ENCODE measurements around the gene UNC5A.

UNC5A gene

GRCh38 chr5:176892663-176893062 lies 82.3 kb downstream of the UNC5A start:
- no peak overlapping the region for H4K8ac ChIP-seq (ENCODE audit: low read depth, low read length)
- H4K91ac ChIP-seq (ENCODE audit: low read depth, low read length, poor library complexity), result no peak overlapping the region
- no CpG with 5 or more reads among the region's 3 CpGs for WGBS, 2 donors (ENCODE audit: extremely low coverage in 2 of 2, insufficient read length in 2 of 2, insufficient replicate concordance in 1 of 2)
- no peaks in the 10 kb centered on the region for H3K36me3 ChIP-seq (replicated peaks in 1 of 2; ENCODE audit: control insufficient read depth in 2 of 2, insufficient read depth in 2 of 2, low read length in 2 of 2)
- H2AK5ac ChIP-seq (ENCODE audit: low read depth, low read length), result no peak overlapping the region
- peaks cover 0 to 32% (median 0%) of the 10 kb centered on the region in 3 experiments for H3K27me3 ChIP-seq (ENCODE audit: control insufficient read depth in 3 of 3, insufficient read depth in 3 of 3, low read depth in 1 of 3, low read length in 3 of 3)
- no peak overlapping the region for H3K27ac ChIP-seq (replicated peaks; ENCODE audit: low read length)
- DNase-seq (ENCODE audit: low spot score), result no peak
- no peak overlapping the region for H3K18ac ChIP-seq (ENCODE audit: low read length)
- no peak overlapping the region for H3K9ac ChIP-seq (ENCODE audit: low read depth, low read length, poor library complexity)
- no peak overlapping the region for H2BK15ac ChIP-seq (ENCODE audit: low read length)
- H3K9me3 ChIP-seq (replicated peaks in 1 of 2; ENCODE audit: control insufficient read depth in 2 of 2, insufficient read depth in 1 of 2, low read depth in 1 of 2, low read length in 2 of 2), result peaks cover 0 to 2% of the 10 kb centered on the region in 2 donors
- H2BK120ac ChIP-seq (ENCODE audit: low read depth, low read length), result no peak overlapping the region
- no peak overlapping the region for H3K4ac ChIP-seq (ENCODE audit: low read length)
- no peak overlapping the region for H3K4me2 ChIP-seq (ENCODE audit: insufficient read depth, low read length, poor library complexity, severe bottlenecking)
- H3K79me1 ChIP-seq (ENCODE audit: low read depth, low read length), result no peaks in the 10 kb centered on the region
- H2BK5ac ChIP-seq (ENCODE audit: low read length), result no peak overlapping the region
- H3K23ac ChIP-seq (ENCODE audit: low read depth, low read length, poor library complexity), result no peak overlapping the region
- no peak overlapping the region for H2BK12ac ChIP-seq (ENCODE audit: low read length)
- H3K4me3 ChIP-seq (ENCODE audit: low read length in 2 of 2), result no peak overlapping the region
- H3K4me1 ChIP-seq (ENCODE audit: control insufficient read depth in 2 of 2, insufficient read depth in 1 of 2, low read depth in 1 of 2, low read length in 2 of 2), result no peaks in the 10 kb centered on the region
- H2AFZ ChIP-seq (ENCODE audit: low read length), result no peak overlapping the region
- no peak overlapping the region for H3K14ac ChIP-seq (ENCODE audit: low read length)

GRCh38 chr5:176894298-176894697 lies 83.9 kb downstream of the UNC5A start:
- H2BK12ac ChIP-seq (ENCODE audit: low read length), result no peak overlapping the region
- no peak overlapping the region for H3K4me3 ChIP-seq (ENCODE audit: low read length in 2 of 2)
- no peak overlapping the region for H3K27ac ChIP-seq (replicated peaks; ENCODE audit: low read length)
- no peak overlapping the region for H2BK120ac ChIP-seq (ENCODE audit: low read depth, low read length)
- no peak overlapping the region for H4K91ac ChIP-seq (ENCODE audit: low read depth, low read length, poor library complexity)
- no peak overlapping the region for H4K8ac ChIP-seq (ENCODE audit: low read depth, low read length)
- no peak overlapping the region for H3K4ac ChIP-seq (ENCODE audit: low read length)
- H3K36me3 ChIP-seq (replicated peaks in 1 of 2; ENCODE audit: control insufficient read depth in 2 of 2, insufficient read depth in 2 of 2, low read length in 2 of 2), result no peaks in the 10 kb centered on the region
- no peak for DNase-seq (ENCODE audit: low spot score)
- peak overlapping the region; percentile 75 for H3K18ac ChIP-seq (ENCODE audit: low read length)
- H3K9ac ChIP-seq (ENCODE audit: low read depth, low read length, poor library complexity), result no peak overlapping the region
- no peak overlapping the region for H3K23ac ChIP-seq (ENCODE audit: low read depth, low read length, poor library complexity)
- no peak overlapping the region for H3K4me2 ChIP-seq (ENCODE audit: insufficient read depth, low read length, poor library complexity, severe bottlenecking)
- no peak overlapping the region for H2AFZ ChIP-seq (ENCODE audit: low read length)
- no peak overlapping the region for H2BK5ac ChIP-seq (ENCODE audit: low read length)
- peak overlapping the region; percentile 49 for H2AK5ac ChIP-seq (ENCODE audit: low read depth, low read length)
- no peaks in the 10 kb centered on the region for H3K79me1 ChIP-seq (ENCODE audit: low read depth, low read length)
- no peak overlapping the region for H3K14ac ChIP-seq (ENCODE audit: low read length)
- peak overlapping the region; percentile 7 for H2BK15ac ChIP-seq (ENCODE audit: low read length)
- WGBS, 2 donors (ENCODE audit: extremely low coverage in 2 of 2, insufficient read length in 2 of 2, insufficient replicate concordance in 1 of 2), result no CpG with 5 or more reads among the region's 6 CpGs
- H3K27me3 ChIP-seq (ENCODE audit: control insufficient read depth in 3 of 3, insufficient read depth in 3 of 3, low read depth in 1 of 3, low read length in 3 of 3), result peaks cover 0 to 22% (median 0%) of the 10 kb centered on the region in 3 experiments
- H3K9me3 ChIP-seq (replicated peaks in 1 of 2; ENCODE audit: control insufficient read depth in 2 of 2, insufficient read depth in 1 of 2, low read depth in 1 of 2, low read length in 2 of 2), result peaks cover 0 to 2% of the 10 kb centered on the region in 2 donors
- peaks cover 0 to 4% of the 10 kb centered on the region in 2 donors for H3K4me1 ChIP-seq (ENCODE audit: control insufficient read depth in 2 of 2, insufficient read depth in 1 of 2, low read depth in 1 of 2, low read length in 2 of 2)

- no peak overlapping the region for H3K14ac ChIP-seq (ENCODE audit: low read length)
- H3K9me3 ChIP-seq (replicated peaks in 1 of 2; ENCODE audit: control insufficient read depth in 2 of 2, insufficient read depth in 1 of 2, low read depth in 1 of 2, low read length in 2 of 2), result peaks cover 0 to 2% of the 10 kb centered on the region in 2 donors
- WGBS, 2 donors (ENCODE audit: extremely low coverage in 2 of 2, insufficient read length in 2 of 2, insufficient replicate concordance in 1 of 2), result no CpG with 5 or more reads among the region's 4 CpGs
Observed at GRCh38 chr5:176895831-176896230, 85.5 kb downstream of the UNC5A start.

GRCh38 chr5:176897263-176897662 lies 86.9 kb downstream of the UNC5A start:
- H3K4me1 ChIP-seq (ENCODE audit: control insufficient read depth in 2 of 2, insufficient read depth in 1 of 2, low read depth in 1 of 2, low read length in 2 of 2), result peaks cover 0 to 6% of the 10 kb centered on the region in 2 donors
- H2BK120ac ChIP-seq (ENCODE audit: low read depth, low read length), result no peak overlapping the region
- no peak overlapping the region for H3K18ac ChIP-seq (ENCODE audit: low read length)
- no peak overlapping the region for H3K4ac ChIP-seq (ENCODE audit: low read length)
- H4K8ac ChIP-seq (ENCODE audit: low read depth, low read length), result no peak overlapping the region
- no peak overlapping the region for H2BK15ac ChIP-seq (ENCODE audit: low read length)
- no peak overlapping the region for H3K23ac ChIP-seq (ENCODE audit: low read depth, low read length, poor library complexity)
- no peak overlapping the region for H2AFZ ChIP-seq (ENCODE audit: low read length)
- H2BK12ac ChIP-seq (ENCODE audit: low read length), result no peak overlapping the region
- H3K79me1 ChIP-seq (ENCODE audit: low read depth, low read length), result no peaks in the 10 kb centered on the region
- peaks cover 0 to 7% (median 0%) of the 10 kb centered on the region in 3 experiments for H3K27me3 ChIP-seq (ENCODE audit: control insufficient read depth in 3 of 3, insufficient read depth in 3 of 3, low read depth in 1 of 3, low read length in 3 of 3)
- H3K4me3 ChIP-seq (ENCODE audit: low read length in 2 of 2), result no peak overlapping the region
- no peak overlapping the region for H2AK5ac ChIP-seq (ENCODE audit: low read depth, low read length)
- H2BK5ac ChIP-seq (ENCODE audit: low read length), result no peak overlapping the region
- WGBS, 2 donors (ENCODE audit: extremely low coverage in 2 of 2, insufficient read length in 2 of 2, insufficient replicate concordance in 1 of 2), result no CpG with 5 or more reads among the region's 3 CpGs
- H3K14ac ChIP-seq (ENCODE audit: low read length), result no peak overlapping the region
- H3K9ac ChIP-seq (ENCODE audit: low read depth, low read length, poor library complexity), result no peak overlapping the region
- no peak overlapping the region for H3K27ac ChIP-seq (replicated peaks; ENCODE audit: low read length)
- peaks cover 0 to 11% of the 10 kb centered on the region in 2 donors for H3K36me3 ChIP-seq (replicated peaks in 1 of 2; ENCODE audit: control insufficient read depth in 2 of 2, insufficient read depth in 2 of 2, low read length in 2 of 2)
- no peak overlapping the region for H4K91ac ChIP-seq (ENCODE audit: low read depth, low read length, poor library complexity)
- H3K4me2 ChIP-seq (ENCODE audit: insufficient read depth, low read length, poor library complexity, severe bottlenecking), result no peak overlapping the region
- H3K9me3 ChIP-seq (replicated peaks in 1 of 2; ENCODE audit: control insufficient read depth in 2 of 2, insufficient read depth in 1 of 2, low read depth in 1 of 2, low read length in 2 of 2), result peaks cover 0 to 2% of the 10 kb centered on the region in 2 donors
- no peak for DNase-seq (ENCODE audit: low spot score)

More at GRCh38 chr5:176895831-176896230, 85.5 kb downstream of the UNC5A start:
- no peak overlapping the region for H3K9ac ChIP-seq (ENCODE audit: low read depth, low read length, poor library complexity)
- peaks cover 0 to 5% of the 10 kb centered on the region in 2 donors for H3K4me1 ChIP-seq (ENCODE audit: control insufficient read depth in 2 of 2, insufficient read depth in 1 of 2, low read depth in 1 of 2, low read length in 2 of 2)
- H3K27ac ChIP-seq (replicated peaks; ENCODE audit: low read length), result no peak overlapping the region
- no peak overlapping the region for H4K91ac ChIP-seq (ENCODE audit: low read depth, low read length, poor library complexity)
- H3K18ac ChIP-seq (ENCODE audit: low read length), result no peak overlapping the region
- no peak overlapping the region for H2BK15ac ChIP-seq (ENCODE audit: low read length)
- no peaks in the 10 kb centered on the region for H3K79me1 ChIP-seq (ENCODE audit: low read depth, low read length)
- no peak overlapping the region for H3K4me2 ChIP-seq (ENCODE audit: insufficient read depth, low read length, poor library complexity, severe bottlenecking)
- H2BK12ac ChIP-seq (ENCODE audit: low read length), result no peak overlapping the region
- no peak for DNase-seq (ENCODE audit: low spot score)
- peak overlapping the region; percentile 33 for H2AK5ac ChIP-seq (ENCODE audit: low read depth, low read length)
- H3K4me3 ChIP-seq (ENCODE audit: low read length in 2 of 2), result no peak overlapping the region
- H3K4ac ChIP-seq (ENCODE audit: low read length), result no peak overlapping the region
- peak overlapping the region; percentile 20 for H3K23ac ChIP-seq (ENCODE audit: low read depth, low read length, poor library complexity)
- H2BK5ac ChIP-seq (ENCODE audit: low read length), result no peak overlapping the region
- no peak overlapping the region for H4K8ac ChIP-seq (ENCODE audit: low read depth, low read length)
- H2AFZ ChIP-seq (ENCODE audit: low read length), result no peak overlapping the region
- peaks cover 0 to 14% (median 0%) of the 10 kb centered on the region in 3 experiments for H3K27me3 ChIP-seq (ENCODE audit: control insufficient read depth in 3 of 3, insufficient read depth in 3 of 3, low read depth in 1 of 3, low read length in 3 of 3)
- no peak overlapping the region for H2BK120ac ChIP-seq (ENCODE audit: low read depth, low read length)
- H3K36me3 ChIP-seq (replicated peaks in 1 of 2; ENCODE audit: control insufficient read depth in 2 of 2, insufficient read depth in 2 of 2, low read length in 2 of 2), result no peaks in the 10 kb centered on the region
